Astrocyte of the spinal cord (primary cell): Measurements from ENCODE around the gene SPRR2B.

Experiments used
- DNase-seq: peaks from one replicate; pipeline ENCODE4 v3.0.0; 2011; ENCODE audit warnings: low read depth, low spot score
- H3K4me3 ChIP-seq: 2 replicates; pipeline ENCODE4 v1.5.1; 2011; ENCODE audit warnings: low read depth, mild to moderate bottlenecking, low read length, moderate library complexity
- CTCF ChIP-seq: IDR thresholded peaks from 2 replicates; pipeline ENCODE4 v1.5.1; 2012; ENCODE audit warnings: low read depth, mild to moderate bottlenecking, low read length, inconsistent platforms
- in situ Hi-C: cut with HindIII; loops from 2 replicates; pipeline ENCODE4 v1.10.0; 2017; ENCODE audit warnings: low sequenced_read_pairs

Gene SPRR2B

DNA sequence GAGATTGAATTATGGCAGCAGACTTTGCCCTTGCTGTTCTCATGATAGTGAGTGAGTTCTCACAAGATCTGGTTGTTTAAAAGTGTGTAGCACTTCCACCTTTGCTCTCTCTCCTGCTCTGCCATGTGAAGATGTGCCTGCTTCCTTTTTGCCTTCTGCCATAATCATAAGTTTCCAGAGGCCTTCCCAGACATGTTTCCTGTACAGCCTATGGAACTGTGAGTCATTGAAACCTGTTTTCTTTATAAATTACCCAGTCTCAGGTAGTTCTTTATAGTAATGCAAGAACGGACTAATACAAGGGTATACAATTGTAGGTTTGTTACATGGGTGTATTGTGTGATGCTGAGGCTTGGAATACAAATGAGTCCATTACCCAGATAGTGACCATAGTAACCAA is 36.2 kb downstream of the SPRR2B start:
- no peak for DNase-seq
- H3K4me3 ChIP-seq: no peak overlapping the region
- in situ Hi-C loops: no loop called here
- TF ChIP-seq CTCF: no peak

- in situ Hi-C loops: no loop called here
- peak; percentile 50 for DNase-seq
- no peak overlapping the region for H3K4me3 ChIP-seq
- peak; percentile 36 for TF ChIP-seq CTCF
These were observed 38.6 kb downstream of the SPRR2B start for GRCh38 chr1:153032677-153033308.

DNA sequence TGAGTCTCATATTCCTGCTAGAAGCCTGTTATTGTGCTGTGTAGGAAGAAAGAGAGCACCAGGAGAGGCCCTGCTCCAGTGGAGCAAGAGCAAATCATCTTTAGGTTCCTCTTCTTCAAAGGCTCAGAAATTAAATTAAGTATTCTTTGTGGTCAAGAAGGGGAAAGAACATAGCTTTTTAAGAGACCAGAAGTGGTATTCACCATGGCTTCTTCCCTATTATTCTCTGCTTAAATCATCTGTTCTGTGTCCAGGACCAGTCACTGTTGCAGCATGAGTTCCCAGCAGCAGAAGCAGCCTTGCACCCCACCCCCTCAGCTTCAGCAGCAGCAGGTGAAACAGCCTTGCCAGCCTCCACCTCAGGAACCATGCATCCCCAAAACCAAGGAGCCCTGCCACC is 39.3 kb downstream of the SPRR2B start:
- TF ChIP-seq CTCF: no peak
- H3K4me3 ChIP-seq: no peak overlapping the region
- in situ Hi-C loops: no loop called here
- no peak for DNase-seq

GRCh38 chr1:153030895-153031294 is 40.5 kb downstream of the SPRR2B start, which contains the start of gene SPRR1B:
SPRR1B (plus strand) TSS chr1:153031203; CDS start chr1:153032346, 1,143 bp downstream.
- TF ChIP-seq CTCF: no peak
- in situ Hi-C loops: no loop called here
- no peak within 1 kb of the TSS for H3K4me3 ChIP-seq
- no peak for DNase-seq

- H3K4me3 ChIP-seq: no peak overlapping the region
- no peak for DNase-seq
- no peak for TF ChIP-seq CTCF
- in situ Hi-C loops: no loop called here
These were observed 42.6 kb downstream of the SPRR2B start for GRCh38 chr1:153028766-153029165.

DNA sequence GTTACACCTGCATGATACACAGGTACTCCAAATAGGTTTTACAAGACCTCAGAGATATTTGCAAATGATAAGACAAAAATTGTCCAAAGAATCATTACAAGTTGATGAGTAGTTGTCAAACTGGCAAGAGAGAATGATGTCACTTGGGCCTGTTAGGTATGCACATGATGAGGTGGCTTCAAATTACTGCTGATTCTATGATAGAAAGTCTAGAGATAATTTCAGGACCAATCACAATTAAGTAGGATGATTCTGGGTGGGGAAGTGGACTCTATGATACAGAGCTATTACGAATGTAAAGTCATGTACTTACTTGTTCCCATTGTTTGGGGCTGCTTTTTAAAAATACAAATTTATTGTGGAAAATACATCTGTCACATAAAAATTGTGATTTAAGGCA is 45.6 kb downstream of the SPRR2B start:
- DNase-seq: no peak
- no peak overlapping the region for H3K4me3 ChIP-seq
- no peak for TF ChIP-seq CTCF
- in situ Hi-C loops: no loop called here
